ENCODE results near the gene NRF1.

NRF1 gene

DNA sequence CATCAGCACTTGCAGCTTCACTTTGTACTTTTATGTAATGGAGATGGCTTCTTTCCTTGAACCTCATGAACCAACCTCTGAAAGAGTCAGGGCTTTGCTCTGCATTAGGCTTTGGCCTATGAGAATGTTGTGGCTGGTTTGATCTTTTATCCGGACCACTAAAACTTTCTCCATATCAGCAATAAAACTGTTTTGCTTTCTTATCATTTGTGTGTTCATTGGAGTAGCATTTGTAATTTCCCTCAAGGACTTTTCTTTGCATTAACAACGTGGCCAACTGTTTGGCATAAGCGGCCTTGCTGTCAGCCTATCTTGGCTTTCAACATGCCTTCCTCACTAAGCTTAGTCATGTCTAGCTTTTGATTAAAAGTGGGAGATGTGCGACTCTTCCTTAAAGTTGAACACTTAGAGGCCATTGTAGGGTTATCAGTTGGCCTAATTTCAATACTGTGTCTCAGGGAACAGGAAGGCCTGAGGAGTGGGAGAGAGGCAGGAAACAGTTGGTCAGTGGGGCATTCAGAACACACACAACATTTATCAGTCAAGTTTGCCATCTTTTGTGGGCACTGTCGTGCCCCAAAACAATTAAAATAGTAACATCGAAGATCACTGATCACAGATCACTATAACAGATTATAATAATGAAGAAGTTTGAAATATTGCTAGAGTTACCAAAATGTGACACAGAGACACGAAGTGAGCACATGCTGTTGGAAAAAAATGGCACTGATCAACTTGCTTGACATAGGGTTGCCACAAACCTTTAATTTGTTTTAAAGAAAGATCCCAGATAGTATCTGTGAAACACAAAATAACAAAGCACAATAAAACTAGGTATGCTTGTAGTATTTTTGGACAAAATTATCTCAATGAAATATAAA is 64.7 kb downstream of the NRF1 start:
- TF ChIP-seq, protein P1, sequence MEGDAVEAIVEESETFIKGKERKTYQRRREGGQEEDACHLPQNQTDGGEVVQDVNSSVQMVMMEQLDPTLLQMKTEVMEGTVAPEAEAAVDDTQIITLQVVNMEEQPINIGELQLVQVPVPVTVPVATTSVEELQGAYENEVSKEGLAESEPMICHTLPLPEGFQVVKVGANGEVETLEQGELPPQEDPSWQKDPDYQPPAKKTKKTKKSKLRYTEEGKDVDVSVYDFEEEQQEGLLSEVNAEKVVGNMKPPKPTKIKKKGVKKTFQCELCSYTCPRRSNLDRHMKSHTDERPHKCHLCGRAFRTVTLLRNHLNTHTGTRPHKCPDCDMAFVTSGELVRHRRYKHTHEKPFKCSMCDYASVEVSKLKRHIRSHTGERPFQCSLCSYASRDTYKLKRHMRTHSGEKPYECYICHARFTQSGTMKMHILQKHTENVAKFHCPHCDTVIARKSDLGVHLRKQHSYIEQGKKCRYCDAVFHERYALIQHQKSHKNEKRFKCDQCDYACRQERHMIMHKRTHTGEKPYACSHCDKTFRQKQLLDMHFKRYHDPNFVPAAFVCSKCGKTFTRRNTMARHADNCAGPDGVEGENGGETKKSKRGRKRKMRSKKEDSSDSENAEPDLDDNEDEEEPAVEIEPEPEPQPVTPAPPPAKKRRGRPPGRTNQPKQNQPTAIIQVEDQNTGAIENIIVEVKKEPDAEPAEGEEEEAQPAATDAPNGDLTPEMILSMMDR (IDR thresholded peaks at IDR 0.05; ENCODE audit: insufficient read depth, missing control alignments): no peak
- FAIRE-seq (no peak), DNase-seq (ENCODE audit: insufficient read length, low spot score) (no peak)

DNA sequence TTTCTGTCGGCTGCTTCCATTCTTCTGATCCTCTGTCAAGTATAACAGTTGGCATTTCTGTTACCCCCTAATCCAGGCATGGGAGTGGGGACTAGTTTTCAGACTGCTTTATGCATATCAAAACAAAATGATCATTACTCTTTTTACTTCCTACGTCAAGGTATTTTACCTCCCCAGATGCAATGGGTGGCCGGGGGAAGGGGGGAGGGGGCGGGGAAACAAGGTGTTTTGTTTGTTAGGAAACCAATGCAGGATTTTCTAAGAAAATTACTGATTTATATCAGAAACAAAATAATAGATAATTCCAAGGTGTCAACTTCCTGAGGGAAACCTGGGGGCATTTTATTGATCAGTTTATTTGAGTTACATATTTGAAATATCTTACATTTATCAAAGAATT is 66.3 kb downstream of the NRF1 start:
- no peak for DNase-seq (ENCODE audit: insufficient read length, low spot score)
- TF ChIP-seq, protein P1 (IDR thresholded peaks at IDR 0.05; ENCODE audit: insufficient read depth, missing control alignments): no peak
- FAIRE-seq: no peak

DNA sequence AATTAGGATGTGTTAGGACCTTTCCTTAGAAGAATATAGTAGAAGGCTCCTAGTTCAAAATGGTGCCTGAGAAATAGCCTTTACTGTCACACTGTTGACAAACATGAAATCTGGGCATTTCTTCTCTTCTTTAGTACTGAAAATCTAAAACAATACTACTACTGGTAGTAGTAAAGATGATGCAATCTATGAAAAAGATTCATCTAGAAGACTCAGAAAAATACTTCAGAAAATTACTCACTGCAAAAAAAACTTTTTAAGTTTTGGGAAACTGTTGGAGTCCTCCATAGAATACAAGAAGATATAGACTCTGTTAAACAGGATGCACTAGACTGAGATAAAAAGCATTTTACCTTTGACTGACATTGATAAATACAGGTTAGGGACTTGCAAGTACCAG is 67.1 kb downstream of the NRF1 start:
- DNase-seq (ENCODE audit: insufficient read length, low spot score) (no peak), FAIRE-seq (no peak)
- TF ChIP-seq, protein P1 (IDR thresholded peaks at IDR 0.05; ENCODE audit: insufficient read depth, missing control alignments): no peak

DNA sequence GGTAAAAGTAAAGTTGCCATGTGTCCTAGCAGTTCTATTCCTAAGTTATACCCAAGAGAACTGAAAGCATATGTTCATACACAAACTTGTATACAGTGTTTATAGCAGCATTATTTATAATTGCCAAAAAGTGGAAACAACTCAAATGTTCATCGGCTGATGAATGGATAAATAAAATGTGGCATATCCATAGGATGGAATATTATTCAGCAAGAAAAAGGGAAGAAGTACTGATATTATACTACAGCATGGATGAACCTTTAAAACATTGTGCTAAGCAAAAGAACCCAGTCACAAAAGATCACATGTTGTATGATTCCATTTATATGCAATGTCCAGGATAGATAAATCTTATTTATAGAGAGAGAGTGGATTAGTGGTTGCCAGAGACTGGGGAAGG is 68.9 kb downstream of the NRF1 start:
- DNase-seq (ENCODE audit: insufficient read length, low spot score) (no peak), FAIRE-seq (peak; percentile 16)
- TF ChIP-seq, protein P1 (IDR thresholded peaks at IDR 0.05; ENCODE audit: insufficient read depth, missing control alignments): no peak

DNA sequence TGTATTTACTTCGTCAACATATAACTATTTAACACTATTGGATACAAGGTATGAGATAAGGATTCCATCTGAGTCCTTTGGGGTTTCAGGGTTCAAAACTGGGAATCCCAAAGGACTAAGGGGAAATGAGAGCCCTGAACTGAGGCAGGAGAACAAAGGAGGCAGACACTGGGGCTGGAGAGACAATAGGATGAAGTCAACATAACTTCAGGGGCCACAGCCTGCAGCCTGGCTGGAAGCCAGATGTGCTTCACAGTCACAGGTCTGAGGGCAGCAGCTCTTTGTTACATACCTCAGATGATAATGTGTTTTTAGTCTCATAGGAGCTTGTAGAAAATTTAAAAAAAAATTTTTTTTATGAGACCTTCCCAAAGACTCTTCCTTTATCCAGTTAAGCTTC is 73.3 kb downstream of the NRF1 start:
- FAIRE-seq: no peak
- DNase-seq (ENCODE audit: insufficient read length, low spot score): no peak
- TF ChIP-seq, protein P1 (IDR thresholded peaks at IDR 0.05; ENCODE audit: insufficient read depth, missing control alignments): no peak

DNA sequence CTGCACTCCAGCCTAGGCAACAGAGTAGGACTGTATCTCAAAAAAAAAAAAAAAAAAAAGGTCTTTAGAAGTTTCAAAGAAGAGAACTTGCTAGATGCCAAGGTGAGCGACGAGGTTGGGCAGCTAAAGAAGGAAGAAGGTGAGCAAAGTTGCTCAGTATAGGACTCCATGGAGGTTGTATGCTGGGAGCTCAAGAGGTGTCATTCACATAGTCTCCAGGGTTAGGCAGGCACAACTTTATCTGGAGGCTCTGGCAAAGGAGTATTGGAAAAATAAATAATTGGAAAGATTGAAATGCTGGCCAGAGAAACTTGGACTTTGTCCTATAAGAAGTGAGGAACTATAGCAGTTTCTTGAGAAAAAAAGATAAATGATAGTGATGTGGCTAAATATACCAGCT is 74.5 kb downstream of the NRF1 start:
- TF ChIP-seq, protein P1 (IDR thresholded peaks at IDR 0.05; ENCODE audit: insufficient read depth, missing control alignments): no peak
- no peak for FAIRE-seq
- DNase-seq (ENCODE audit: insufficient read length, low spot score): no peak

DNA sequence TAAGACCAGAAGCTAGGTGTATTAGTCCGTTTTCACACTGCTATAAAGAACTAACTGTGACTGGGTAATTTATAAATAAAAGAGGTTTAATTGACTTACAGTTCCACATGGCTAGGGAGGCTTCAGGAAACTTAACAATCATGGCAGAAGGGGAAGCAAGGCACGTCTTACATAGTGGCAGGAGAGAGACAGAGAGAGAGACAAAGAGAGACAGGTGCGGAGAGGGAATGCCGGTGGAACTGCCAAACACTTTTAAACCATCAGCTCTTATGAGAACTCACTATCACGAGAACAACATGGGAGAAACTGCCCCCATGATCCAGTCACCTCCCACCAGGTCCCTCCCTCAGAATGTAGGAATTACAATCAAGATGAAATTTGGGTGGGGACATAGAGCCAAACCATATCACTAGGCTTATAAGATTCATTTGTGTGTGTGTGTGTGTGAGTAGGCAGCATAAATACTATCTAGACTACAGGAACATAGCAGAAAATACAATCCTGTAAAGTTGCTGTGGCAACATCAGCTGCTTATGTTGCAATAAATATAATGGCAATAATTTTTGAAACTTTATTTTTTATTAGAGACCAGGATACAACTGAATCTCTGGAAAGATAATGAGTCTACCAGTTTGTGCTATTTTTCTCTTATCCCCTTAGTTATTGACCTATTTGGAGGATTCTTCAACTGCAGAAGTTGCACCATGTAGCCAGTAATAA is 77.1 kb downstream of the NRF1 start:
- TF ChIP-seq, protein P1 (IDR thresholded peaks at IDR 0.05; ENCODE audit: insufficient read depth, missing control alignments): no peak
- no peak for DNase-seq (ENCODE audit: insufficient read length, low spot score)
- FAIRE-seq: no peak
